Keratinocyte (primary cell): Measurements from ENCODE around the gene CDH18.

ENCODE experiments used
- EZH2 ChIP-seq: IDR thresholded peaks from one replicate; pipeline ENCODE4 v1.6.1; 2012; ENCODE audit warnings: inconsistent platforms, mild to moderate bottlenecking, low read length, moderate library complexity
- TF ChIP-seq, protein P1 (sequence below), 3 experiments: IDR thresholded peaks in 1 of 3; conservative IDR thresholded peaks in 1 of 3; optimal IDR thresholded peaks in 1 of 3; 2 replicates in 2 of 3; 3 replicates in 1 of 3; pipeline versions ENCODE3 to v1.5.1; 2011; ENCODE audit warnings: low read length in 3 of 3, mild to moderate bottlenecking in 3 of 3, moderate library complexity in 2 of 3, control low read depth in 1 of 3, inconsistent platforms in 1 of 3; ENCODE audit not compliant: insufficient read depth in 2 of 3; ENCODE audit errors: extremely low read depth in 1 of 3

DNA sequence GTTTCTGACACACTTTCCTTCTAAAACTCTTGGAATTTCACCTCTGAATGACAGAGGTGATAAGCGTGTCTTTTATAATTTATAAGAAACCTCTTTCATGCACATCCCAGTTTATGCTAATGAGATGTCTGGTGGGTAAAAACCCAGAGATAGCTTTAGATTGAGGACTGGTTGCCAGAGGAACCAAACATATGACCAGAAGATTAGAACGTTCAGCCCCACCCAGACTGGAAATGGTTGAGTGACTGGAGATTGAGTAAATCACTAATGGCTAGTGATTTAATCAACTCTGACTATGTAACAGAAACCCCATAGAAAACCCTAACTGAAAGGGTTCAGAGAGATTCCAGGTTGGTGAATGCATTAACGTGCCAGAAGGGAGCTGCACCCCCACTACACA, 69.2 kb downstream of the CDH18 start:
- TF ChIP-seq, protein P1, sequence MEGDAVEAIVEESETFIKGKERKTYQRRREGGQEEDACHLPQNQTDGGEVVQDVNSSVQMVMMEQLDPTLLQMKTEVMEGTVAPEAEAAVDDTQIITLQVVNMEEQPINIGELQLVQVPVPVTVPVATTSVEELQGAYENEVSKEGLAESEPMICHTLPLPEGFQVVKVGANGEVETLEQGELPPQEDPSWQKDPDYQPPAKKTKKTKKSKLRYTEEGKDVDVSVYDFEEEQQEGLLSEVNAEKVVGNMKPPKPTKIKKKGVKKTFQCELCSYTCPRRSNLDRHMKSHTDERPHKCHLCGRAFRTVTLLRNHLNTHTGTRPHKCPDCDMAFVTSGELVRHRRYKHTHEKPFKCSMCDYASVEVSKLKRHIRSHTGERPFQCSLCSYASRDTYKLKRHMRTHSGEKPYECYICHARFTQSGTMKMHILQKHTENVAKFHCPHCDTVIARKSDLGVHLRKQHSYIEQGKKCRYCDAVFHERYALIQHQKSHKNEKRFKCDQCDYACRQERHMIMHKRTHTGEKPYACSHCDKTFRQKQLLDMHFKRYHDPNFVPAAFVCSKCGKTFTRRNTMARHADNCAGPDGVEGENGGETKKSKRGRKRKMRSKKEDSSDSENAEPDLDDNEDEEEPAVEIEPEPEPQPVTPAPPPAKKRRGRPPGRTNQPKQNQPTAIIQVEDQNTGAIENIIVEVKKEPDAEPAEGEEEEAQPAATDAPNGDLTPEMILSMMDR (optimal IDR thresholded peaks at IDR 0.05 in 1 of 3, IDR thresholded peaks at IDR 0.05 in 1 of 3, conservative IDR thresholded peaks at IDR 0.05 in 1 of 3; ENCODE audit: extremely low read depth in 1 of 3, insufficient read depth in 2 of 3, low read length in 3 of 3): no peak
- no peak for TF ChIP-seq EZH2
